Measurements from ENCODE around the gene LIPA. TPM values are rescaled to one million over a fixed set of nuclear protein-coding genes. Genes with fewer than 3 reads are reported as not detected.

The LIPA gene
- total RNA-seq, 1 donor from 2014 or later: 18.9 TPM

DNA sequence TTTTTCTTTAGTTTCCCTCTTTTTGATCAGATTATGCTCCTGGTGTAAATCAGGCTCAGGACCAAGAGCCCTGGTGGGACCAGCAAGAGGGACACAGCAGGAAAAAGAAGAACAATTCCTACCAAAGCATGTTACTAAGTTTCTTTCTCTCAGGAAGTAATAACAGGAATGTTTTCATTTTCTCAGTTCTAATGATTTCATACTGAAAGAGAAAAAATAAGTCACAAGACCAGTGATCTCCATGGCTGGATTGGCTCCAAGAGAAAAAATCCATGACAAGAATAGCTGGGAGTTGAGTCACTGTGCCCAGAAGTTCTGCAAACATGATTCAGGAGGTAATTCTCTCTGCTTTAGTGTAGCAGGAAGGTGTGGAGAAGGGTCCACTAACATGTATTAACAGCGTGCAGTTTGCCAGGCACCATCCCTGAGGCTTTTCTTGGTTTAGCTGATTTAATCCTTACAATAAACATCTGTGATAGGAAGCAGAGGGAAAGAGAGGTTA, 26.5 kb upstream of the LIPA start:
- Histone ChIP-seq H3K36me3 (no peaks in the 10 kb centered on the region), H3K79me2 (ENCODE audit: low read depth) (no peaks in the 10 kb centered on the region), H3K4me1 (peaks cover 15% of the 10 kb centered on the region), H3K4me3 (no peak overlapping the region), H2AFZ (replicated peaks) (no peak overlapping the region), H3K9ac (no peak overlapping the region), H3F3A (ENCODE audit: low read depth) (no peaks in the 10 kb centered on the region), H3K4me2 (no peak overlapping the region), H3K9me3 (ENCODE audit: low read depth) (no peaks in the 10 kb centered on the region), H3K27me3 (no peaks in the 10 kb centered on the region), H4K20me1 (ENCODE audit: low read depth) (no peaks in the 10 kb centered on the region), H3K27ac (no peak overlapping the region)
- no peak for TF ChIP-seq EZH2phosphoT487 (IDR thresholded peaks at IDR 0.05)
- TF ChIP-seq, protein P1, sequence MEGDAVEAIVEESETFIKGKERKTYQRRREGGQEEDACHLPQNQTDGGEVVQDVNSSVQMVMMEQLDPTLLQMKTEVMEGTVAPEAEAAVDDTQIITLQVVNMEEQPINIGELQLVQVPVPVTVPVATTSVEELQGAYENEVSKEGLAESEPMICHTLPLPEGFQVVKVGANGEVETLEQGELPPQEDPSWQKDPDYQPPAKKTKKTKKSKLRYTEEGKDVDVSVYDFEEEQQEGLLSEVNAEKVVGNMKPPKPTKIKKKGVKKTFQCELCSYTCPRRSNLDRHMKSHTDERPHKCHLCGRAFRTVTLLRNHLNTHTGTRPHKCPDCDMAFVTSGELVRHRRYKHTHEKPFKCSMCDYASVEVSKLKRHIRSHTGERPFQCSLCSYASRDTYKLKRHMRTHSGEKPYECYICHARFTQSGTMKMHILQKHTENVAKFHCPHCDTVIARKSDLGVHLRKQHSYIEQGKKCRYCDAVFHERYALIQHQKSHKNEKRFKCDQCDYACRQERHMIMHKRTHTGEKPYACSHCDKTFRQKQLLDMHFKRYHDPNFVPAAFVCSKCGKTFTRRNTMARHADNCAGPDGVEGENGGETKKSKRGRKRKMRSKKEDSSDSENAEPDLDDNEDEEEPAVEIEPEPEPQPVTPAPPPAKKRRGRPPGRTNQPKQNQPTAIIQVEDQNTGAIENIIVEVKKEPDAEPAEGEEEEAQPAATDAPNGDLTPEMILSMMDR (IDR thresholded peaks at IDR 0.05): no peak
- TF ChIP-seq EZH2 (IDR thresholded peaks at IDR 0.05): no peak
- DNase-seq (ENCODE audit: low spot score): no peak
- peak overlapping the region; percentile 9 for H3K27ac Mint-ChIP-seq
- no peak overlapping the region for H3K4me3 Mint-ChIP-seq
- H3K36me3 Mint-ChIP-seq: no peaks in the 10 kb centered on the region
- peaks cover 4% of the 10 kb centered on the region for H3K27me3 Mint-ChIP-seq (ENCODE audit: insufficient read depth, low read depth)
- no peaks in the 10 kb centered on the region for H3K9me3 Mint-ChIP-seq
- H3K4me1 Mint-ChIP-seq: peaks cover 23% of the 10 kb centered on the region

DNA sequence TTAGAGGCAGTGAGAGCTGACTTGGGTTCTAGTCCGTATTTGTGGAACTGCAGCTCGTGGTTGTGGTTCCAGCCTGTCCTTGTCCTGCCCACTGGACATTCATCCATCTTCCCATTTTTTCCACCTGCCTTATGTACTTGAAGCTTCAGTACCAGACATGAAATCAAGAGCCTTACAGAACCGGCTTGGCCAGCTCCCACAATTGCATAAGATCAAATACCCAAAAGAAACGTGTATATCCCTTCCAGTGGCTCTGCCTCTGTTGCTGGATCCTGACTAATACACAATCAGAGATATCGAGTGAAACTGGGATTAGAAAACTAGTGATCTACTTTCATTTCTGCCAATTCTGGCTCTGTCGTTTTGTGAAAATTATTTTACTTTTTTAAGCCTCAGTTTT, 23.8 kb upstream of the LIPA start:
- Histone ChIP-seq H3K36me3 (no peaks in the 10 kb centered on the region), H3K27me3 (no peaks in the 10 kb centered on the region), H3F3A (ENCODE audit: low read depth) (no peaks in the 10 kb centered on the region), H3K27ac (no peak overlapping the region), H2AFZ (replicated peaks) (no peak overlapping the region), H3K79me2 (ENCODE audit: low read depth) (no peaks in the 10 kb centered on the region), H3K4me1 (peaks cover 15% of the 10 kb centered on the region), H3K4me2 (no peak overlapping the region), H4K20me1 (ENCODE audit: low read depth) (no peaks in the 10 kb centered on the region), H3K9ac (no peak overlapping the region), H3K4me3 (no peak overlapping the region), H3K9me3 (ENCODE audit: low read depth) (no peaks in the 10 kb centered on the region)
- TF ChIP-seq, protein P1 (IDR thresholded peaks at IDR 0.05): no peak
- TF ChIP-seq EZH2 (IDR thresholded peaks at IDR 0.05) (no peak), EZH2phosphoT487 (IDR thresholded peaks at IDR 0.05) (no peak)
- Mint-ChIP-seq H3K27ac (no peak overlapping the region), H3K4me1 (peaks cover 20% of the 10 kb centered on the region), H3K36me3 (no peaks in the 10 kb centered on the region), H3K27me3 (ENCODE audit: insufficient read depth, low read depth) (peaks cover 7% of the 10 kb centered on the region), H3K4me3 (no peak overlapping the region), H3K9me3 (no peaks in the 10 kb centered on the region)
- DNase-seq (ENCODE audit: low spot score): no peak

DNA sequence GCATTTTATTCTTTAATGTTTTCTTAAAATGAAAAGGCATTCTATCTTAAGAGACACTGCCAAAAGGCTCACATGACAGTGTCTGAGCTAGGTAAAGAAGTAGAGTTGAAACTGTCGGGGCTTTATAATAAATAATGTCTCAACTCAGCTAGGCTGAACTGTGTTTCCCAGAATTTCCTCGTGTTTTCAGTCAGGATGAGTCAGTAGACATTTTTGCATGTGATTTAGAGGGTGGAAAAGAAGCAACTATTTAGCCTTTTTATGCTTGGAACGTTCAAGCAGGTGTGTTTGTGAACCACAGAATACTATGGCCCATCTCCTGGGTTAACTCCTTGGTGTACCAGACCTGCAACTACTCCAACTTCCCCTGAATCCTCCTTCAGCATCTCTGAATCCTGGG, 23.4 kb upstream of the LIPA start:
- TF ChIP-seq, protein P1 (IDR thresholded peaks at IDR 0.05): no peak
- TF ChIP-seq EZH2phosphoT487 (IDR thresholded peaks at IDR 0.05): no peak
- no peak for TF ChIP-seq EZH2 (IDR thresholded peaks at IDR 0.05)
- Histone ChIP-seq H2AFZ (replicated peaks) (no peak overlapping the region), H4K20me1 (ENCODE audit: low read depth) (no peaks in the 10 kb centered on the region), H3K27me3 (no peaks in the 10 kb centered on the region), H3K79me2 (ENCODE audit: low read depth) (no peaks in the 10 kb centered on the region), H3K27ac (no peak overlapping the region), H3K4me3 (no peak overlapping the region), H3K9me3 (ENCODE audit: low read depth) (no peaks in the 10 kb centered on the region), H3K4me2 (no peak overlapping the region), H3K9ac (no peak overlapping the region), H3K36me3 (no peaks in the 10 kb centered on the region), H3F3A (ENCODE audit: low read depth) (no peaks in the 10 kb centered on the region), H3K4me1 (peaks cover 15% of the 10 kb centered on the region)
- Mint-ChIP-seq H3K27me3 (ENCODE audit: insufficient read depth, low read depth) (peaks cover 7% of the 10 kb centered on the region), H3K9me3 (no peaks in the 10 kb centered on the region), H3K27ac (no peak overlapping the region), H3K4me3 (no peak overlapping the region), H3K4me1 (peaks cover 20% of the 10 kb centered on the region), H3K36me3 (no peaks in the 10 kb centered on the region)
- no peak for DNase-seq (ENCODE audit: low spot score)
